ENCODE measurements around the gene MUC5AC.
"Not testable (repeated sequence)": the region's sequence is repeated elsewhere in the genome, so short reads cannot be mapped to it uniquely, and the experiment has no call there.

Gene MUC5AC

GRCh38 chr11:1155274-1155693 lies 2.5 kb upstream of the MUC5AC start:
- TF ChIP-seq CTCF (conservative IDR thresholded peaks at IDR 0.05; ENCODE audit: low read length): no peak
- DNase-seq (ENCODE audit: low read depth): no peak
- no peak overlapping the region for H3K4me3 ChIP-seq (ENCODE audit: low read length)

- TF ChIP-seq CTCF (conservative IDR thresholded peaks at IDR 0.05; ENCODE audit: low read length): no peak
- no peak for DNase-seq (ENCODE audit: low read depth)
- no peak overlapping the region for H3K4me3 ChIP-seq (ENCODE audit: low read length)
Measured at GRCh38 chr11:1156506-1157340, 1.0 kb upstream of the MUC5AC start.

- TF ChIP-seq CTCF (conservative IDR thresholded peaks at IDR 0.05; ENCODE audit: low read length): no peak
- no peak for DNase-seq (ENCODE audit: low read depth)
- no peak overlapping the region for H3K4me3 ChIP-seq (ENCODE audit: low read length)
Measured at GRCh38 chr11:1157341-1157644, 460 bp upstream of the MUC5AC start.

- no peak for DNase-seq (ENCODE audit: low read depth)
- H3K4me3 ChIP-seq (ENCODE audit: low read length): no peak overlapping the region
- TF ChIP-seq CTCF (conservative IDR thresholded peaks at IDR 0.05; ENCODE audit: low read length): no peak
Measured at GRCh38 chr11:1158681-1159487, 1.1 kb downstream of the MUC5AC start.

GRCh38 chr11:1159488-1160220 lies 1.9 kb downstream of the MUC5AC start:
- not testable (repeated sequence) for H3K4me3 ChIP-seq (ENCODE audit: low read length); DNase-seq (ENCODE audit: low read depth)

GRCh38 chr11:1160231-1161101 lies 2.7 kb downstream of the MUC5AC start:
- no peak for TF ChIP-seq CTCF (conservative IDR thresholded peaks at IDR 0.05; ENCODE audit: low read length)
- H3K4me3 ChIP-seq (ENCODE audit: low read length): no peak overlapping the region

More at GRCh38 chr11:1160231-1161101, 2.7 kb downstream of the MUC5AC start:
- no peak for DNase-seq (ENCODE audit: low read depth)
